ENCODE results near the gene CELA3A.
"Not testable (repeated sequence)": the region's sequence is repeated elsewhere in the genome, so short reads cannot be mapped to it uniquely, and the experiment has no call there.

Gene CELA3A

GRCh38 chr1:21981253-21981652, 20.2 kb upstream of the CELA3A start:
- not testable (repeated sequence) for DNase-seq (ENCODE audit: low read depth)

DNA sequence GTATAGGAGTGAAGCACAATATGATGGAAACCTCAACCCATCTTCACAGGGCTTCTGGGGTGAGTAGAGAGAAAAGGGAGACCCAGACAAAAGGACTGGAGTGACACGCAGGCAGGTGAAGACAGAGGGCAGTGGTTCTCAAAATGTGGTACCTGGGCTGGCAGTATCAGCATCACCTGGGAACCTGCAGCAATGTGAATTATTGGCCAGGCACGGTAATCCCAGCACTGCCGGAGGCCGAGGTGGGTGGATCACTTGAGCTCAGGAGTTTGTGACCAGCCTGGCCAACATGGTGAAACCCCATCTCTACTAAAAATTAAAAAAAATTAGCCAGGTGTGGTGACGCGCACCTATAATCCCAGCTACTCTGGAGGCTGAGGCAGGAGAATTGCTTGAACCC, 19.3 kb upstream of the CELA3A start:
- not testable (repeated sequence) for DNase-seq (ENCODE audit: low read depth)

DNA sequence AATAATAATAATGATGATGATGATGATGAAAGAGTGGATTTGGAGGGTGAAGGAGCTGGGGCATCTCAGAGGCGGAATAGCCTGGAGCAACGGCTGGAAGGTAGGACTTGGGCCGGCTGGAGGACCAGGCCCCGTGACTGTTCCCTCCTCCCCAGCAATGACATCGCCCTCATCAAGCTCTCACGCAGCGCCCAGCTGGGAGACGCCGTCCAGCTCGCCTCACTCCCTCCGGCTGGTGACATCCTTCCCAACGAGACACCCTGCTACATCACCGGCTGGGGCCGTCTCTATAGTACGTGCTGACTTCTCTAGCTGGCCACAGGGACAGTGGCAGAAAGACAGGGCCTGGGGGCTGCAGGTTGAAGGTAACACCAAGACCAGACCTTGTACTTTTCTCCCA, 17.9 kb upstream of the CELA3A start:
- DNase-seq (ENCODE audit: low read depth): not testable (repeated sequence)

DNA sequence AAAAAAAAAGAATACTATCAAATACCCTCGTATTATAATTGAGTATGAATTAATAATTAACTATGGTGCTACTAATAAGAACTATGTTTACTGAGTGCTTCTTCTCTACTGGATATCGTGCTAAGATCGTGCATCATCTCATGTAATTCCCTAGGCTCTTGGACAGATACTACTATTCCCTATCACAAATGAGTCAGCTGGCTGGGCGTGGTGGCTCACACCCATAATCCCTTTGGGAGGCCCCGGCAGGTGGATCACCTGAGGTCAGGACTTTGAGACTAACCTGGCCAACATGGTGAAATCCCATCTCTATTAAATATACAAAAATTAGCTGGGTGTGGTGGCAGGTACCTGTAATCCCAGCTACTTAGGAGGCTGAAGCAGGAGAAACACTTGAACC, 15.6 kb upstream of the CELA3A start:
- not testable (repeated sequence) for DNase-seq (ENCODE audit: low read depth)

DNA sequence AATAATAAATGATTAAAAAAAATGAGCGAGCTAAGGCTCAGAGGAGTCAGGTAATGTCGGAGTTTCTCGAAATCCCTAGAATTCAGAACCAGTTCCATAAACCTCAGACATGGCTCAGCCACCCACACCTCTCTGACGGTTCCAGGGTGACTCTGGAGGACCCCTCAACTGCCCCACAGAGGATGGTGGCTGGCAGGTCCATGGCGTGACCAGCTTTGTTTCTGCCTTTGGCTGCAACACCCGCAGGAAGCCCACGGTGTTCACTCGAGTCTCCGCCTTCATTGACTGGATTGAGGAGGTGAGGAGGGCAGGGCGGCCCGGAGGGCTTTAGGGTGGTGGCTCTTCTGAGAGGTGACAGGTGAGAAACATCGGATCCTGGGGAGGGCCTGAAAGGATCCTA, 15.1 kb upstream of the CELA3A start:
- DNase-seq (ENCODE audit: low read depth): not testable (repeated sequence)

DNA sequence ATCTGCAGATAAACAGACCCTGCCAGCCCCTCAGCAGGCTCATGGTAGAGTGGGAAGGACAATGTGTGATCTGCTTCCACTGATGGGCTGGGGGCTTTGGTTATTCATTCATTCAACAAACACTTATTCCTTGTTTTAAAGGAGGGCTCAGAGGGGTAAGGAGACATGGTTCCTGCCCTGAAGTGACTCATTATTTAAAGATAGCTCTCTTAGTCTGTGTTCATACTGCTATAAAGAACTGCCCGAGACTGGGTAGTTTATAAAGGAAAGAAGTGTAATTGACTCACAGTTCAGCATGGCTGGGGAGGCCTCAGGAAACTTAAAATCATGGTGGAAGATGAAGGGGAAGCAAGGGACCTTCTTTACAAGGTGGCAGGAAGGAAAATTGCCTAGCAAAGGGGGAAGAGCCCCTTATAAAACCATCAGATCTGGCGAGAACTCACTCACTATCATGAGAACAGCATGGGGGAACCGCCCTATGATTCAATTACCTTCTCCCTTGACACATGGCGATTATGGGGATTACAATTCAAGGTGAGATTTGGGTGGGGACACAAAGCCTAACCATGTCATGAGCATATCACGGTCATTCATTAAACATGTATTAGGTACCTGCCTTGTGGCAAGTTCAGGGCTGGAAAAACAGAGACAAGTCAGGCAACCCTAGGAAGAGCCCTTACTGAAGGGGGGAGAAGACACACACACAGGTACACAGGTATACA, 11.6 kb upstream of the CELA3A start:
- not testable (repeated sequence) for DNase-seq (ENCODE audit: low read depth)

DNA sequence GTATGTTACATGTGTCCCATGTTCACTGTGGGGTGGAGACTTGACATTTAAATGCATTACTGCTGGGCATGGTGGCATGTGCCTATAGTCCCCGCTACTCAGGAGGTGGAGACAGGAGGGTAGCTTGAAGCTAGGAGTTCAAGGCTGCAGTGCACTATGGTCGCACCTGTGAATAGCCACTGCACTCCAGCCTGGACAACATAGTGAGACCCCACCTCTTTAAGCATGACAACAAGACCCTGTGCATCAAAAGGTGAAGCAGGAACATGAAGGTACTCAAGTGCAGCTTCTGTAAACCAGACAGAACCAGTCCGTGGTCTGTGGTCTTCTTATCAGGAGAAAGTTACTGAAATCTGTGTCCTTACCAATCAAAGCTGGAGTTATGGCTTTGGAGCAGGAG, 9.3 kb upstream of the CELA3A start:
- not testable (repeated sequence) for DNase-seq (ENCODE audit: low read depth)

- DNase-seq (ENCODE audit: low read depth): not testable (repeated sequence)
Measured at GRCh38 chr1:21994716-21995115, 6.7 kb upstream of the CELA3A start.

GRCh38 chr1:21996663-21996970, 4.8 kb upstream of the CELA3A start:
- DNase-seq (ENCODE audit: low read depth): not testable (repeated sequence)

GRCh38 chr1:21997891-21998623, 3.4 kb upstream of the CELA3A start:
- not testable (repeated sequence) for DNase-seq (ENCODE audit: low read depth)

GRCh38 chr1:21998624-21999294, 2.7 kb upstream of the CELA3A start:
- not testable (repeated sequence) for DNase-seq (ENCODE audit: low read depth)

GRCh38 chr1:21999645-22000044, 1.8 kb upstream of the CELA3A start:
- not testable (repeated sequence) for DNase-seq (ENCODE audit: low read depth)

- not testable (repeated sequence) for DNase-seq (ENCODE audit: low read depth)
Measured at GRCh38 chr1:22002461-22002860, 1.0 kb downstream of the CELA3A start.

DNA sequence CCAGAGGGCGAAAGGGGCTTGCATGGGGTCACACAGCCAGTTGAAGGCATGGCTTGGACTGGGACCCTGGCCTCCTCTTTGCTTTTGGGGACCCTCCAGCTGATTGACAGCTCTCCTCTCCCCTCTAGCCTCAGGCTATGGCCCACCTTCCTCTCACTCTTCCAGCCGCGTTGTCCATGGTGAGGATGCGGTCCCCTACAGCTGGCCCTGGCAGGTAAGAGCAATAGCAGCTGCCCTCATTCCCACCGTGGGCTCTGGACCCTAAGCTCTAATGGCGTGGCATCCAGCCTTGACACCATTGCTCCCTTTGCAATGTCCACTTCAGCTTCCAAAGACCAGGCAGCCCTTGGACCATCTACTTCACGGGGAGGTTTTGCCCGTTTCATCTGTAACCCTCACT, 1.4 kb downstream of the CELA3A start:
- DNase-seq (ENCODE audit: low read depth): not testable (repeated sequence)

GRCh38 chr1:22003959-22004358, 2.5 kb downstream of the CELA3A start:
- DNase-seq (ENCODE audit: low read depth): not testable (repeated sequence)

- not testable (repeated sequence) for DNase-seq (ENCODE audit: low read depth)
Measured at GRCh38 chr1:22005261-22006149, 4.0 kb downstream of the CELA3A start.

DNA sequence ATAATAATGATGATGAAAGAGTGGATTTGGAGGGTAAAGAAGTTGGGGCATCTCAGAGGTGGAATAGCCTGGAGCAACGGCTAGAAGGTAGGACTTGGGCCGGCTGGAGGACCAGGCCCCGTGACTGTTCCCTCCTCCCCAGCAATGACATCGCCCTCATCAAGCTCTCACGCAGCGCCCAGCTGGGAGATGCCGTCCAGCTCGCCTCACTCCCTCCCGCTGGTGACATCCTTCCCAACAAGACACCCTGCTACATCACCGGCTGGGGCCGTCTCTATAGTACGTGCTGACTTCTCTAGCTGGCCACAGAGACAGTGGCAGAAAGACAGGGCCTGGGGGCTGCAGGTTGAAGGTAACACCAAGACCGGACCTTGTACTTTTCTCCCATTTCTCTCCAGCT, 5.3 kb downstream of the CELA3A start:
- not testable (repeated sequence) for DNase-seq (ENCODE audit: low read depth)

- not testable (repeated sequence) for DNase-seq (ENCODE audit: low read depth)
Measured at GRCh38 chr1:22007262-22007661, 5.8 kb downstream of the CELA3A start.

GRCh38 chr1:22009566-22009965, 8.1 kb downstream of the CELA3A start:
- not testable (repeated sequence) for DNase-seq (ENCODE audit: low read depth)

- not testable (repeated sequence) for DNase-seq (ENCODE audit: low read depth)
Measured at GRCh38 chr1:22012752-22013151, 11.3 kb downstream of the CELA3A start.

DNA sequence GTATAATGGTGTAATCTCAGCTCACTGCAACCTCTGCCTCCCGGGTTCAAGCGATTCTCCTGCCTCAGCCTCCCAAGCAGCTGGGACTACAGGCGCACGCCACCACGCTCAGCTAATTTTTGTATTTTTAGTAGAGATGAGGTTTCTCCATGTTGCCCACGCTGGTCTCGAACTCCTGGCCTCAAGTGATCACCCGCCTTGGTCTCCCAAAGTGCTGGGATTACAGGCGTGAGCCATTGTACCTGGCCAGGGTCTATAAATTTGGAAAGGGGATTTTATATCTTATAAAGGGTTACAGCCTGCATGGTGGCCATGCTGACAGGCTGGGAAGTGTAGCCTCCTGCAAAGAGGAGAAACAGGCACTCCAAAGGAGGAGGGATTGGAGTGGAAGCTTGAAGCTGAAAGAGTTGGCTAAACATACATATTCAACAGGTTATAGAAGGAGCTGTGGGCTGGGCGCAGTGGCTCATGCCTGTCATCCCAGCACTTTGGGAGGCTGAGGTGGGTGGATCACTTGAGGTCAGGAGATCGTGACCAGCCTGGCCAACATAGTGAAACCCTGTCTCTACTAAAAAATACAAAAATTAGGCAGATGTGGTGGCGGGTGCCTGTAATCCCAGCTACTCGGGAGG, 13.2 kb downstream of the CELA3A start:
- not testable (repeated sequence) for DNase-seq (ENCODE audit: low read depth)
